K562 (cell line): Measurements from ENCODE around the gene PREP. TPM values are rescaled to one million over a fixed set of nuclear protein-coding genes. Genes with fewer than 3 reads are reported as not detected.
A peak's percentile ranks its signal among the peaks of the same experiment; 100 is the strongest.

Experiments
- ARID3B ChIP-seq: fragments of 250-450 bp; sonication (Bioruptor Pico); IDR thresholded peaks from 2 replicates; pipeline ENCODE4 v1.4.0; 2020; ENCODE audit warnings: borderline replicate concordance
- ATF3 ChIP-seq, 2 experiments: fragments of 450-650 bp in 1 of 2; sonication (generic) in 1 of 2; formaldehyde crosslinking in 1 of 2; IDR thresholded peaks in 1 of 2; conservative IDR thresholded peaks in 1 of 2; 2 replicates each; pipeline versions ENCODE4 v1.6.1 to v1.8.1; 2016 to 2023; ENCODE audit warnings: mild to moderate bottlenecking in 2 of 2, moderate library complexity in 2 of 2, inconsistent platforms in 1 of 2, missing genetic modification reagents in 1 of 2
- BCLAF1 ChIP-seq, 2 experiments: fragments of 450-650 bp in 1 of 2; IDR thresholded peaks; 2 replicates each; pipeline ENCODE4 v1.6.1; 2011 to 2017; ENCODE audit warnings: low read depth in 2 of 2, antibody characterized with exemption in 1 of 2, borderline replicate concordance in 1 of 2, low read length in 1 of 2, mild to moderate bottlenecking in 1 of 2, mixed read lengths in 1 of 2; ENCODE audit not compliant: control insufficient read depth in 1 of 2
- CTBP1 ChIP-seq: fragments of 450-650 bp; IDR thresholded peaks from 2 replicates; pipeline ENCODE4 v1.6.1; 2016; ENCODE audit warnings: borderline replicate concordance
- GTF3C2 ChIP-seq: IDR thresholded peaks from 3 replicates; pipeline ENCODE4 v1.6.1; 2011; ENCODE audit warnings: borderline replicate concordance, mild to moderate bottlenecking, moderate library complexity; ENCODE audit not compliant: insufficient read length; ENCODE audit errors: extremely low read depth
- MXD1 ChIP-seq: fragments of 250-450 bp; sonication (Bioruptor Pico); IDR thresholded peaks from 2 replicates; pipeline ENCODE4 v1.8.0; 2021; ENCODE audit warnings: borderline replicate concordance, mild to moderate bottlenecking, moderate library complexity; ENCODE audit not compliant: poor library complexity, severe bottlenecking
- POLR2AphosphoS5 ChIP-seq: IDR thresholded peaks from 2 replicates; pipeline ENCODE4 v1.6.1; 2011; ENCODE audit warnings: mild to moderate bottlenecking, low read depth, low read length, moderate library complexity; ENCODE audit not compliant: control insufficient read depth, insufficient read depth
- TCF7 ChIP-seq: sonication (generic); IDR thresholded peaks from 2 replicates; pipeline ENCODE4 v1.6.1; 2016; ENCODE audit warnings: antibody characterized with exemption, borderline replicate concordance
- ZNF311 ChIP-seq: fragments of 250-450 bp; sonication (Bioruptor Pico); IDR thresholded peaks from 2 replicates; pipeline ENCODE4 v1.4.0; 2020; ENCODE audit warnings: mild to moderate bottlenecking, moderate library complexity
- ZNF449 ChIP-seq: fragments of 250-450 bp; sonication (Bioruptor Pico); IDR thresholded peaks from 2 replicates; pipeline ENCODE4 v1.8.0; 2022; ENCODE audit warnings: moderate library complexity, mild to moderate bottlenecking, inconsistent platforms
- ZNF778 ChIP-seq: fragments of 450-650 bp; formaldehyde crosslinking; IDR thresholded peaks from 2 replicates; pipeline ENCODE4 v1.4.0; 2020; ENCODE audit warnings: mild to moderate bottlenecking, moderate library complexity
- polyA plus RNA-seq, 8 experiments: library from polyadenylated mRNA; depleted of rRNA in 4 of 8; stranded (reverse) in 5 of 8; unstranded in 3 of 8; fragments of >200 nt; fragmentation: Nextera tagmentation in 2 of 8; fragmentation: Illumina TruSeq in 1 of 8; extraction: Ambion mirVana in 2 of 8; extraction: Trizol in 1 of 8; gene quantifications; 2 replicates each; pipeline versions ENCODE4 v1.2.1 to v1.2.3, GENCODE V29; 2011 to 2014; ENCODE audit warnings: inconsistent platforms in 1 of 8, missing spikeins in 1 of 8
- total RNA-seq, 7 experiments: library from RNA; depleted of rRNA in 6 of 7; stranded (reverse); fragments of >200 nt in 6 of 7; fragmentation: Illumina TruSeq in 2 of 7; extraction: Trizol in 2 of 7; gene quantifications; 2 replicates each; pipeline versions ENCODE4 v1.2.1 to v1.2.3, GENCODE V29; 2011 to 2021; ENCODE audit warnings: low replicate concordance in 1 of 7

The PREP gene
- total and polyA plus RNA-seq, 9 of the 15 experiments (the other 6 are each of a cell fraction or from before 2014, with no cell fraction given), result 14.1 to 60.8 (median 28.3) TPM

GRCh38 chr6:105402939-105403935 lies at the start of gene PREP (continued):
- TF ChIP-seq ATF3 (IDR thresholded peaks at IDR 0.05), result no peak
- no peak for TF ChIP-seq ATF3 (CRISPR knock-in tag; conservative IDR thresholded peaks at IDR 0.05)
- TF ChIP-seq CTBP1, result peak; percentile 95
- TF ChIP-seq MXD1 (CRISPR knock-in tag), result no peak
- TF ChIP-seq ARID3B, result no peak
- no peak for TF ChIP-seq ZNF311 (CRISPR knock-in tag)
- no peak for TF ChIP-seq ZNF778 (CRISPR knock-in tag)
- no peak for TF ChIP-seq BCLAF1 (IDR thresholded peaks at IDR 0.05; ENCODE audit: borderline replicate concordance in 1 of 2, control insufficient read depth in 1 of 2, low read depth in 2 of 2, low read length in 1 of 2)
- peak; percentile 65; the same call in 1 of the 2 replicates for TF ChIP-seq POLR2AphosphoS5
- TF ChIP-seq GTF3C2, result no peak
- TF ChIP-seq ZNF449 (CRISPR knock-in tag), result no peak
- TF ChIP-seq TCF7, result no peak
